HG03521 (cell line): ENCODE data around the gene TNIP2.
"Not testable (repeated sequence)": the region's sequence is repeated elsewhere in the genome, so short reads cannot be mapped to it uniquely, and the experiment has no call there.

Experiments
- ATAC-seq: cut with Tn5 transposase; IDR thresholded peaks from one replicate; pipeline ENCODE4 v1.9.1; 2021; ENCODE audit warnings: mild to moderate bottlenecking, moderate library complexity; ENCODE audit not compliant: unreplicated experiment

TNIP2 gene

GRCh38 chr4:2771264-2771663 is 15.1 kb upstream of the TNIP2 start:
- no peak for ATAC-seq

DNA sequence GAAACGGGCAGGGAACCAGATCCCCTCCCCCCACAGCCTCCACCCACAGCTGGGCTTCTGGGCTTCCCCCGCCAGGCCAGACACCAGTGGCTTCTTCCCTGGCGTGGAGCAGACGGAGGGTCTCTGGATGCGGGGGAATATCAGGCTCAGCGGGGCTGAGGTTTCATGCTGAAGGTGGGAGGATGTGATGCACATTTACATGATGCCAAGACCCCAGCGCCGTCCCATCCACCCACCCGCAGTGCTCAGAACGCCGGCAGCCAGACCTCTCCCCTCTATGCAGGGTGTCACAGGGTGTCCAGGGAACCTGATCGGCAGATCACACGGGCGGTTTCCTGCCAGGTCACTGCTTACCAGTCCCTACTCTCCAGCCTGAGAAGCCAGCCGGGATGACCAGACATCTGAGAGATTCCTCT is 12.8 kb upstream of the TNIP2 start:
- no peak for ATAC-seq

- no peak for ATAC-seq
These were observed 12.0 kb upstream of the TNIP2 start for GRCh38 chr4:2768124-2768523.

DNA sequence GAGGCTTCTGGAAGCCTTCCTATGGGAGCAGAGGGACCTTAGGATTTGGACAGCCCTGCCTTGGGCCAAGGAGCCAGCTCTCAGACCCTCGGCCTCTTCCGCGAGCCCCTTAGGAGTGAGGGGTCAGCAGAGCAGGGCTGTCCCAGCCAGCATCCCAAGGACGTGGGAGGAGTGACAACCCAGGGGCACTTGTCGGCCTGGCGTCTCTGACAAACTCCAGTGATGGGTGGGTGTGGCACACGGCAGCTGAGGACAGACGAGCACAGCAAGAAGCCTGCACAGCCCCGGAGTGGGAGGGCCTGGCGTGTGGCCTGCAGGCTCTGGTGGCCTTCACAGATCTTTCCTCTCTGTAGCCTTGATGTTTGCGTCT is 11.6 kb upstream of the TNIP2 start:
- ATAC-seq, result no peak

GRCh38 chr4:2767046-2767704 is 11.0 kb upstream of the TNIP2 start:
- ATAC-seq, result no peak

GRCh38 chr4:2765832-2766526 is 9.8 kb upstream of the TNIP2 start:
- no peak for ATAC-seq

GRCh38 chr4:2763511-2763967 is 7.4 kb upstream of the TNIP2 start:
- no peak for ATAC-seq

GRCh38 chr4:2762486-2763370 is 6.6 kb upstream of the TNIP2 start:
- not testable (repeated sequence) for ATAC-seq

DNA sequence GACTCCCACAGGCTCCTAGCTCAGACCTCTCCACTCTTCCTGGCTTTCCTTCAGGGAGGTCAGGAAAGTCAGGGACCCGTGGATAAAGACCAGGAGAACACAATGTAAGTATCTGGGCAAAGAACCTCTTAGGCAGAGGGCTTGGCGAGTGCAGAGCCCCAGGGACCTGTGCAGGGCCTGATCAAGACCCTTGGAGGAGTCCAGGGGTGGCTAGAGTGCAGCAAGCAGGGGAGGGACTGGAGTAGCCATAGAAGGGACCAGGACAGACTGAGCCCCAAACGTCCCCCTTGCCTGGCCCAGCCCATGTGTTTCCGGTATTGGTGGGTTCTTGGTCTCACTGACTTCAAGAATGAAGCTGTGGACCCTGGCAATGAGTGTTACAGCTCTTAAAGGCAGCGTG is 5.9 kb upstream of the TNIP2 start:
- ATAC-seq, result no peak

- ATAC-seq, result no peak
These were observed 5.1 kb upstream of the TNIP2 start for GRCh38 chr4:2761035-2761923.

- no peak for ATAC-seq
These were observed 1.3 kb upstream of the TNIP2 start for GRCh38 chr4:2757426-2757825.

DNA sequence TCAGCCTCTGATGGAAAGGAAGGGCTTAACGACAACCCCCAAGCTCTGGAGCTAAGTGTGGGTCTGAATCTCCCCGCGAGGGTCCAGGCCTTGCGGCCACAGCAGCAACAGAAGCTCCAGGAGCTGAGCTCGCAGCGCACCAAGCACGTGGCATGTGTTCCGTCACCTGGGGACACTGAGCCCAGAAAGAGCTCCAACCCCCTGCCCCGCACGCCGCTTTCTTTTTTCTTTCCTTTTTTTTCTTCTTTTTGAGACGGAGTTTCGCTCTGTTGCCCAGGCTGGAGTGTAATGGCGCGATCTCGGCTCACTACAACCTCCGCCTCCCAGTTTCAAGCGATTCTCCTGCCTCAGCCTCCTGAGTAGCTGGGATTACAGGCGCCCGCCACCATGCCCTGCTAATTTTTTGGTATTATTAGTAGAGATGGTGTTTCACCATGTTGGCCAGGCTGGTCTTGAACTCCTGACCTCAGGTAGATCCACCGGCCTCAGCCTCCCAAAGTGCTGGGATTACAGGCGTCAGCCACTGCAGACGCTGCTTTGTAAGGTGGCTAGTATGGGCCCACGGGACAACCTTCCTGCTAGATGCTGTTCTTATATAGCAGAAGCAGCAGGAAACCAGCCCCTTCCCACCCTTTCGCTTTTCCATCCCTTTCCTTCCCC is 685 bp upstream of the TNIP2 start:
- ATAC-seq, result no peak

- no peak for ATAC-seq
These were observed 1.0 kb downstream of the TNIP2 start for GRCh38 chr4:2754848-2755819.

GRCh38 chr4:2753436-2753835 is 2.7 kb downstream of the TNIP2 start:
- ATAC-seq, result no peak

DNA sequence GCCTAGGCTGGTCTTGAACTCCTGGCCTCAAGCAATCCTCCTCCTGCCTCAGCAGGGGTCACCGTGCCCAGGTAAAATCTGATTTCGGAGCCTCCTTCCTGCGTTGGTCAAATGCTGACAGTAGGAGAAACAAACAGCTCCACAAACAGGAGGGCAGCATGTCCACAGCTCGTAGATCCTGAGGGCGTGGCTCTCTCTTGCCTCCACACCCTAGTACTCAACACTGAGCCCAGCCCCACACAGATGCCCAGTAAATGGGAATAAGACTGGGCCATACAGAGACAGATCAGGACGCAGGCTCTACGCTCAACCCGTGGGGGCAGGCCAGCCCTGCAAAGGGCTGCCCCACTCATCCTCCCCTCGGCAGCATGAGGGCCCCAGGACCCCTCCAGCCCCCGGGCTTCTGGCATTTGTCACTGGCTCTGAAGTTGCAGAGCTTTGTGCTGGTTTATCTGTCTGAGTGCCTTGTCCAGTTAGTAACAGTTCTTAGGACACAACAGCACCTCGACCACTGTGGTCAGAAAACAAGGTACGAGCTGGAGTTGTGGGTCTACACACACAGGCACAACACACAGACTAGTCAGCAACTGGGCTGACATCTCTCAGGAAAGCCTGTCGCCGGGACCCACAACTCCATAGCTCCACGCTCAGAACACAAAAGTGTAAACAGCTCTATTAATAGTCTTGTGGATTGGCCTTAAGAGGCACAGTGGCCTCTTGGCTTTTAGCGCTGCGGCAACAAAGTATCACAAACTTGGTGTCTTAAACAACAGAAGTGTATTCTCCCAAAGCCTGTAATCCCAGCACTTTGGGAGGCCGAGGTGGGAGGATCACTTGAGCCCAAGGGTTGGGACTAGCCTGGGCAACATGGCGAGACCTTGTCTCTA is 5.2 kb downstream of the TNIP2 start:
- ATAC-seq, result no peak

GRCh38 chr4:2746891-2747695 is 9.0 kb downstream of the TNIP2 start:
- ATAC-seq, result no peak
